GM19467 (cell line): Measurements from ENCODE around the gene CELF4.
"Not testable (repeated sequence)": the region's sequence is repeated elsewhere in the genome, so short reads cannot be mapped to it uniquely, and the experiment has no call there.

Experiments
- ATAC-seq: cut with Tn5 transposase; IDR thresholded peaks from one replicate; pipeline ENCODE4 v1.9.1; 2021; ENCODE audit warnings: mild to moderate bottlenecking, moderate library complexity; ENCODE audit not compliant: unreplicated experiment

CELF4 gene

GRCh38 chr18:37375181-37375580 lies 190.4 kb downstream of the CELF4 start:
- no peak for ATAC-seq

GRCh38 chr18:37368110-37368954 lies 197.3 kb downstream of the CELF4 start:
- ATAC-seq, result no peak

- no peak for ATAC-seq
Measured at GRCh38 chr18:37364237-37364636, 201.4 kb downstream of the CELF4 start.

GRCh38 chr18:37362158-37362890 lies 203.3 kb downstream of the CELF4 start:
- no peak for ATAC-seq

- ATAC-seq, result no peak
Measured at GRCh38 chr18:37361335-37362157, 204.1 kb downstream of the CELF4 start.

- not testable (repeated sequence) for ATAC-seq
Measured at GRCh38 chr18:37358061-37358460, 207.5 kb downstream of the CELF4 start.

- no peak for ATAC-seq
Measured at GRCh38 chr18:37355772-37356171, 209.8 kb downstream of the CELF4 start.

- no peak for ATAC-seq
Measured at GRCh38 chr18:37351110-37351509, 214.5 kb downstream of the CELF4 start.

- ATAC-seq, result no peak
Measured at GRCh38 chr18:37348729-37349128, 216.9 kb downstream of the CELF4 start.

- no peak for ATAC-seq
Measured at GRCh38 chr18:37346048-37346447, 219.6 kb downstream of the CELF4 start.

- no peak for ATAC-seq
Measured at GRCh38 chr18:37343542-37343851, 222.1 kb downstream of the CELF4 start.

- no peak for ATAC-seq
Measured at GRCh38 chr18:37341473-37342086, 224.0 kb downstream of the CELF4 start.

GRCh38 chr18:37341016-37341415 lies 224.6 kb downstream of the CELF4 start:
- no peak for ATAC-seq

GRCh38 chr18:37339701-37340215 lies 225.8 kb downstream of the CELF4 start:
- no peak for ATAC-seq

GRCh38 chr18:37336568-37337285 lies 228.9 kb downstream of the CELF4 start:
- no peak for ATAC-seq

- no peak for ATAC-seq
Measured at GRCh38 chr18:37335409-37335736, 230.2 kb downstream of the CELF4 start.

- ATAC-seq, result no peak
Measured at GRCh38 chr18:37334631-37335408, 230.8 kb downstream of the CELF4 start.

GRCh38 chr18:37332628-37333420 lies 232.8 kb downstream of the CELF4 start:
- no peak for ATAC-seq

GRCh38 chr18:37332219-37332618 lies 233.4 kb downstream of the CELF4 start:
- ATAC-seq, result no peak
